CD4-positive, CD25-positive, alpha-beta regulatory T cell (primary cell): ENCODE results near the gene EBI3. TPM values are rescaled to one million over a fixed set of nuclear protein-coding genes. Genes with fewer than 3 reads are reported as not detected.
"Not testable (repeated sequence)": the region's sequence is repeated elsewhere in the genome, so short reads cannot be mapped to it uniquely, and the experiment has no call there.

Experiments
- ATAC-seq, 2 donors: fragments of 150-1000 bp; cut with Tn5 transposase; one replicate each; pipeline ENCODE4 v1.10.0; 2021; ENCODE audit warnings: low read depth in 2 of 2, moderate number of reproducible peaks in 2 of 2, moderate library complexity in 1 of 2
- DNase-seq, 3 donors: peaks; one replicate each; pipeline versions ENCODE4 v3.0.0 to v3.0.0-alpha.2; 2012 to 2022; ENCODE audit warnings: mixed read lengths in 1 of 3
- H3K27ac ChIP-seq: one replicate; pipeline ENCODE4 v1.7.0; 2013; ENCODE audit warnings: mild to moderate bottlenecking, low read length; ENCODE audit not compliant: insufficient read depth, poor library complexity, severe bottlenecking
- H3K27me3 ChIP-seq: one replicate; pipeline ENCODE4 v1.7.0; 2013; ENCODE audit warnings: low read length; ENCODE audit not compliant: control insufficient read depth, insufficient read depth
- H3K36me3 ChIP-seq: one replicate; pipeline ENCODE4 v1.7.0; 2013; ENCODE audit warnings: mild to moderate bottlenecking, low read length, moderate library complexity; ENCODE audit not compliant: control insufficient read depth, insufficient read depth
- H3K4me1 ChIP-seq: 2 replicates; pipeline ENCODE4 v1.7.0; 2013; ENCODE audit warnings: mild to moderate bottlenecking, low read length; ENCODE audit not compliant: insufficient read depth, control insufficient read depth, poor library complexity, severe bottlenecking
- H3K4me3 ChIP-seq: one replicate; pipeline ENCODE4 v1.7.0; 2013; ENCODE audit warnings: low read depth, mild to moderate bottlenecking, low read length, moderate library complexity
- H3K9me3 ChIP-seq, 2 experiments: 1 replicate in 1 of 2; 2 replicates in 1 of 2; pipeline ENCODE4 v1.7.0; 2013; ENCODE audit warnings: low read length in 2 of 2, mild to moderate bottlenecking in 1 of 2, moderate library complexity in 1 of 2; ENCODE audit not compliant: control insufficient read depth in 2 of 2
- H3K27ac Mint-ChIP-seq, 3 donors: one replicate each; pipeline ENCODE4 v1.8.0; 2020 to 2022; ENCODE audit warnings: mild to moderate bottlenecking in 3 of 3, mixed read lengths in 3 of 3, moderate library complexity in 2 of 3
- H3K27me3 Mint-ChIP-seq: one replicate; pipeline ENCODE4 v1.8.0; 2022; ENCODE audit warnings: mild to moderate bottlenecking, mixed read lengths
- H3K36me3 Mint-ChIP-seq: one replicate; pipeline ENCODE4 v1.8.0; 2020; ENCODE audit warnings: mixed read lengths
- H3K4me1 Mint-ChIP-seq, 4 donors: one replicate each; pipeline ENCODE4 v1.8.0; 2020 to 2022; ENCODE audit warnings: mixed read lengths in 4 of 4, mild to moderate bottlenecking in 1 of 4
- H3K4me3 Mint-ChIP-seq, 4 donors: one replicate each; pipeline ENCODE4 v1.8.0; 2020 to 2022; ENCODE audit warnings: mild to moderate bottlenecking in 4 of 4, mixed read lengths in 4 of 4, moderate library complexity in 3 of 4
- H3K9me3 Mint-ChIP-seq, 7 donors: one replicate each; pipeline ENCODE4 v1.8.0; 2020 to 2022; ENCODE audit warnings: mixed read lengths in 7 of 7, mild to moderate bottlenecking in 3 of 7, moderate library complexity in 2 of 7
- polyA plus RNA-seq, 4 donors: library from polyadenylated mRNA; unstranded; fragments of 300-500 nt; fragmentation: Illumina TruSeq; gene quantifications; one replicate each; pipeline ENCODE4 v1.2.3, GENCODE V29; 2021
- total RNA-seq: library from RNA; stranded (reverse); gene quantifications from one replicate; pipeline ENCODE4 v1.2.3, GENCODE V29; 2022

The EBI3 gene
- total and polyA plus RNA-seq, 5 donors from 2014 or later = 0.24 to 0.57 TPM; not detected in 3

- H3K9me3 Mint-ChIP-seq, H3K27me3 ChIP-seq, H3K27me3 Mint-ChIP-seq, DNase-seq, H3K4me1 ChIP-seq, H3K9me3 ChIP-seq, H3K4me3 ChIP-seq, ATAC-seq: not testable (repeated sequence)
- Mint-ChIP-seq H3K36me3 (peaks cover 25% of the 10 kb centered on the region), H3K4me3 (peak overlapping the region in 3 of 4 donors; percentile 93 to 95 (median 95)), H3K27ac (peak overlapping the region in 2 of 3 donors; percentile 9 to 97), H3K4me1 (peaks cover 0 to 30% (median 15%) of the 10 kb centered on the region in 4 donors)
- Histone ChIP-seq H3K36me3 (peaks cover 18% of the 10 kb centered on the region), H3K27ac (peak overlapping the region; percentile 100)
Measured at GRCh38 chr19:4245938-4246337, 16.6 kb downstream of the EBI3 start.

DNA sequence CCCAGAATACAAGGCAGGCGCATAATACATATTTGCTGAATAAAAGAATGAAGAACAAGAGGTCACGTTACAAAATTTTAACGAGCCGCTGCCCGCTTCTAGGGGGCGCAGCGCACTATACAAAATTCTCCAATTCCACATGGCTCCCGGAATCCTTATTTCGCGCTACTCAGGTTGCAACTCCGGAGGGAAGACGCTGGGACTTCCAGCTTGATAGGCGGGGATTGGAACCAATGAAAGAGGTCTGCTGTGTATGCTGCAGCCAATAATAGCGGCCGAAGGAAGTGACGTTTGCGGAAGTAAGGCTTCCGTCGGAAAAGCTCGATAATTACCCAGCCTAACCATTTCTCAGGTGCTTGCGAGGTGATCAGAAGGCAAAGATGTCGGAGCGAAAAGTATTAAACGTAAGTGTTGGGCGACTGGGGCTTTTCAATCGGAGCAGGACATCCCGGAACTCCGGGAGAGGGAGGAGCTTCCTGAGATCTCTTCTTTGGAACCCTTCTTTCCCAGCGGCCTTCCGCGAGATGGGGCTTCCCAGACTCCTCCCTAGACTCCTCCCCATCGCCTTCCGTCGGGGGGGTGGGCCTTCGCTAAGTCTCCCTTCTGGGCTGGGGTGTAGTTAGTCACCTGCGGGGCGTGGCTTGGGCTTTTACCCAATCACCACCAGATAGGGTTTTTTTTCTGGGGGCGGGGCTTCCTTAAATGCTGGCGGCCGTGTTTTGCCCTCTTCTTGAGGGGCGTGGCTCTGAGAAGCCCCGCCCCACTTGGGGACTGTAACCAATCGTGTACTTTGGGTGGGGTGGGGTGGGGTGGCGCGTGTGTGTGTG is 17.7 kb downstream of the EBI3 start, which contains the start of gene YJU2:
Gene YJU2, plus strand, starts transcription at position 314 of the 827 bp plus-strand sequence. Its CDS starts 67 bp downstream, at position 381.
- H3K4me3 ChIP-seq = peak within 1 kb of the TSS; percentile 100
- Mint-ChIP-seq H3K4me3 (peak within 1 kb of the TSS; percentile 93 to 95 (median 95)), H3K27ac (peak within 1 kb of the TSS; percentile 97 to 99 (median 99))

DNA sequence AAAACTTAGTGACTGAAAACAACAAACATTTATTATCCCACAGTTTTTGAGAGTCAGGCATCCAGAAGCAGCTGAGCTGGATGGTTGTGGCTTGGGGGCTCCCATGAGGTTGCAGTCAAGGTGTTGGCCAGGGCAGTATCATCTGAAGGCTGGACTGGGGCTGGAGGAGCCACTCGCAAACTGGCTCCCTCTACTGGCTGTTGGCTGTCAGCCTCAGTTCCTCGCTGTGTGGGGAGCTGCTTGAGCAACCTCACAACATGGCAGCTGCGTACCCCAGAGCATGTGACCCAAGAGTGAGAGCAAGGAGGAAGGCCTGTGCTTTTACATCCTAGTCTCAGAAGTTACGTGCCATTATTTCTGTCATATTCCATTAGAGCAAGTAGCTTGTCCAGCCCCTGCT is 27.2 kb downstream of the EBI3 start:
- no peak overlapping the region for H3K4me3 ChIP-seq
- Mint-ChIP-seq H3K27ac (no peak overlapping the region), H3K9me3 (peaks cover 0 to 2% (median 0%) of the 10 kb centered on the region in 7 donors), H3K27me3 (no peaks in the 10 kb centered on the region), H3K36me3 (peaks cover 34% of the 10 kb centered on the region), H3K4me1 (peaks cover 0 to 6% (median under 1%) of the 10 kb centered on the region in 4 donors), H3K4me3 (no peak overlapping the region)
- no peak overlapping the region for H3K27ac ChIP-seq
- ATAC-seq (no peak), DNase-seq (peak in 1 of 3 donors; percentile 27)
- no peaks in the 10 kb centered on the region for H3K27me3 ChIP-seq
- no peaks in the 10 kb centered on the region for H3K4me1 ChIP-seq
- H3K9me3 ChIP-seq = peaks cover 5 to 7% of the 10 kb centered on the region in 2 experiments
- H3K36me3 ChIP-seq = peaks cover 84% of the 10 kb centered on the region

More for the DNA sequence above, 17.7 kb downstream of the EBI3 start, which contains the start of gene YJU2:
- Histone ChIP-seq H3K27me3 (no peaks in the 10 kb centered on the region), H3K9me3 (peaks cover 2 to 4% of the 10 kb centered on the region in 2 experiments), H3K36me3 (peaks cover 28% of the 10 kb centered on the region), H3K27ac (peak within 1 kb of the TSS; percentile 100), H3K4me1 (peaks cover 7% of the 10 kb centered on the region)
- peaks cover 27% of the 10 kb centered on the region for H3K36me3 Mint-ChIP-seq
- H3K9me3 Mint-ChIP-seq = peaks cover 0 to 2% (median 1%) of the 10 kb centered on the region in 7 donors
- ATAC-seq = peak; percentile 93
- DNase-seq = peak; percentile 99 to 100 (median 99)
- no peaks in the 10 kb centered on the region for H3K27me3 Mint-ChIP-seq
- peaks cover 0 to 30% (median 16%) of the 10 kb centered on the region in 4 donors for H3K4me1 Mint-ChIP-seq

DNA sequence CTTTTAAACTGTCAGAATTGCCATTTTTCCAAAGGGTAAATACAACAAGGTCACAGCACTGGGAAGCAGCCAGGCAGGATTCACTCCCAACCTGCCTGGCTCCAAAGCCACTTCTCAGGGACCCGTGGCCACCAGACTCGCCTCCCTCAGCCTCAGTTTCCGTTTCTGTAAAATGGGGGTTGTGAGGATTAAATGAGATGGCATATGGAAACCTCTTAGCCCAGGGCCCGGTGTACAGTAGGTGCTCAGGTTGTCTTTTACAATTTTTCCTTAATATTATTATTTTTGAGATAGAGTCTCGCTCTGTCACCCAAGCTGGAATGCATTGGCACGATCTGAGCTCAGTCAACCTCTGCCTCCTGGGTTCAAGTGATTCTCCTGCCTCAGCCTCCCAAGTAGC is 27.7 kb downstream of the EBI3 start:
- H3K4me3 Mint-ChIP-seq = no peak overlapping the region
- no peak for ATAC-seq

DNA sequence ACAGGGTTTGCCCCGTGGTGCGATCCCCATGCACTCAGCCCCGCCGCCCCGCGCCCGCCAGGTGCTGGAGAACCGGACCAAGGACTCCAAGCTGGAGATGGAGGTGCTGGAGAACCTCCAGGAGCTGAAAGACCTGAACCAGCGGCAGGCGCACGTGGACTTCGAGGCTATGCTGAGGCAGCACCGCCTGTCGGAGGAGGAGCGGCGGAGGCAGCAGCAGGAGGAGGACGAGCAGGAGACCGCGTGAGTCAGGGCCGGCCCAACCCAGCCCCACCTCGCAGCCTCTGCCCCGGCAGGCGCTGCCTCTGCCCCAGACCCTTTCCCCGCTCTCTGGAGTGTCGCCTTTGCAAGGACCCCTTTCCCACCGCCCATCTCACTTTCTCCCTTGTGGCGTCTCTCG is 28.9 kb downstream of the EBI3 start:
- H3K4me1 ChIP-seq = no peaks in the 10 kb centered on the region
- peaks cover 29% of the 10 kb centered on the region for H3K36me3 Mint-ChIP-seq

More for the DNA sequence above, 27.7 kb downstream of the EBI3 start:
- Histone ChIP-seq H3K4me3 (no peak overlapping the region), H3K9me3 (peaks cover 5 to 7% of the 10 kb centered on the region in 2 experiments), H3K27ac (no peak overlapping the region), H3K4me1 (no peaks in the 10 kb centered on the region), H3K36me3 (peaks cover 80% of the 10 kb centered on the region), H3K27me3 (no peaks in the 10 kb centered on the region)
- peaks cover 0 to 2% (median 0%) of the 10 kb centered on the region in 7 donors for H3K9me3 Mint-ChIP-seq
- H3K27me3 Mint-ChIP-seq = no peaks in the 10 kb centered on the region
- DNase-seq = no peak
- no peak overlapping the region for H3K27ac Mint-ChIP-seq
- peaks cover 34% of the 10 kb centered on the region for H3K36me3 Mint-ChIP-seq
- peaks cover 0 to 6% (median under 1%) of the 10 kb centered on the region in 4 donors for H3K4me1 Mint-ChIP-seq

GRCh38 chr19:4260613-4261191 is 31.4 kb downstream of the EBI3 start:
- H3K4me1 Mint-ChIP-seq = peaks cover 0 to 10% (median 0%) of the 10 kb centered on the region in 4 donors
- Histone ChIP-seq H3K4me1 (no peaks in the 10 kb centered on the region), H3K9me3 (peaks cover 5 to 7% of the 10 kb centered on the region in 2 experiments), H3K36me3 (peaks cover 73% of the 10 kb centered on the region), H3K27ac (no peak overlapping the region), H3K4me3 (no peak overlapping the region), H3K27me3 (no peaks in the 10 kb centered on the region)
- DNase-seq (no peak), ATAC-seq (no peak)
- H3K27me3 Mint-ChIP-seq = no peaks in the 10 kb centered on the region
- H3K27ac Mint-ChIP-seq = peak overlapping the region in 1 of 3 donors; percentile 35
- H3K4me3 Mint-ChIP-seq = peak overlapping the region in 2 of 4 donors; percentile 38 to 54
- peaks cover 20% of the 10 kb centered on the region for H3K36me3 Mint-ChIP-seq
- no peaks in the 10 kb centered on the region for H3K9me3 Mint-ChIP-seq

More for the DNA sequence above, 28.9 kb downstream of the EBI3 start:
- H3K27ac Mint-ChIP-seq = no peak overlapping the region
- ATAC-seq (no peak), DNase-seq (no peak)
- H3K9me3 Mint-ChIP-seq = peaks cover 0 to 2% (median 0%) of the 10 kb centered on the region in 7 donors
- Histone ChIP-seq H3K27ac (no peak overlapping the region), H3K36me3 (peaks cover 80% of the 10 kb centered on the region), H3K9me3 (peaks cover 5 to 7% of the 10 kb centered on the region in 2 experiments), H3K4me3 (no peak overlapping the region), H3K27me3 (no peaks in the 10 kb centered on the region)
- peaks cover 0 to 6% (median under 1%) of the 10 kb centered on the region in 4 donors for H3K4me1 Mint-ChIP-seq
- no peak overlapping the region for H3K4me3 Mint-ChIP-seq
- H3K27me3 Mint-ChIP-seq = no peaks in the 10 kb centered on the region

DNA sequence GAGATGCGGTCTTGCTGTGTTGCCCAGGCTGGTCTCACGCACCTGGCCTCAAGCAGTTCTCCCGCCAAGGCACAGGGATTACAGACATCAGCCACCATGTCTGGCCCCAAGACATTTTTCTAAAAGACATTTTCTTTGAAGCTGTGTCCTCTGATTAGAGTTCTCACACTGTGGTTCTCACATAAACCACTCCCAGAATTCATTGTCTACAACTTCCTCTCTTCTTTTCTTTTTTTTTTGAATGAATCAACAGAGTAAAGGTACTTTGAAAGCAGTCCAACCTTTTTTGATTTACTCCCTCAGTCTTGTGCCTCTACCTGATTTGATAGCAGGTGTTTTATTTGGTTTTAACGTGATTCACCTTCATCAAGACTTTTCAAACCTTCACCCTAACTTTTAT is 35.5 kb downstream of the EBI3 start:
- H3K4me3 ChIP-seq = no peak overlapping the region
- Mint-ChIP-seq H3K9me3 (no peaks in the 10 kb centered on the region), H3K4me3 (peak overlapping the region in 2 of 4 donors; percentile 7 to 43), H3K27ac (peak overlapping the region; percentile 13 to 62 (median 24)), H3K4me1 (peaks cover 0 to 16% (median 0%) of the 10 kb centered on the region in 4 donors), H3K36me3 (peaks cover 18% of the 10 kb centered on the region), H3K27me3 (no peaks in the 10 kb centered on the region)
- H3K9me3 ChIP-seq = no peaks in the 10 kb centered on the region
- no peaks in the 10 kb centered on the region for H3K4me1 ChIP-seq
- peaks cover 66% of the 10 kb centered on the region for H3K36me3 ChIP-seq
- no peak overlapping the region for H3K27ac ChIP-seq
- no peaks in the 10 kb centered on the region for H3K27me3 ChIP-seq
- DNase-seq = no peak
- no peak for ATAC-seq
